Muscle layer of duodenum (tissue), 2 donors: ENCODE results near the gene PELI2.

ENCODE experiments used
- H3K27ac ChIP-seq: one replicate; pipeline ENCODE4 v1.7.0; 2013; ENCODE audit warnings: mild to moderate bottlenecking, low read length
- H3K27me3 ChIP-seq: one replicate; pipeline ENCODE4 v1.7.0; 2013; ENCODE audit warnings: low read depth, mild to moderate bottlenecking, control low read depth, low read length
- H3K36me3 ChIP-seq, 2 donors: one replicate each; pipeline ENCODE4 v1.7.0; 2013; ENCODE audit warnings: low read length in 2 of 2, control low read depth in 1 of 2, mild to moderate bottlenecking in 1 of 2; ENCODE audit not compliant: insufficient read depth in 2 of 2, control insufficient read depth in 1 of 2
- H3K4me1 ChIP-seq, 2 donors: one replicate each; pipeline ENCODE4 v1.7.0; 2013; ENCODE audit warnings: low read length in 2 of 2, mild to moderate bottlenecking in 2 of 2, control low read depth in 1 of 2, moderate library complexity in 1 of 2; ENCODE audit not compliant: insufficient read depth in 2 of 2, control insufficient read depth in 1 of 2
- H3K4me3 ChIP-seq, 2 donors: one replicate each; pipeline ENCODE4 v1.7.0; 2013; ENCODE audit warnings: low read length in 2 of 2, low read depth in 1 of 2, mild to moderate bottlenecking in 1 of 2
- H3K9me3 ChIP-seq, 2 donors: one replicate each; pipeline ENCODE4 v1.7.0; 2013; ENCODE audit warnings: low read length in 2 of 2, control low read depth in 1 of 2, mild to moderate bottlenecking in 1 of 2; ENCODE audit not compliant: control insufficient read depth in 1 of 2
- donor health status: healthy.

Gene PELI2

GRCh38 chr14:56175773-56176172, 57.6 kb downstream of the PELI2 start:
- no peaks in the 10 kb centered on the region for H3K9me3 ChIP-seq
- H3K36me3 ChIP-seq: no peaks in the 10 kb centered on the region
- H3K27me3 ChIP-seq: no peaks in the 10 kb centered on the region
- H3K27ac ChIP-seq: no peak overlapping the region
- no peak overlapping the region for H3K4me3 ChIP-seq
- H3K4me1 ChIP-seq: peaks cover 13 to 33% of the 10 kb centered on the region in 2 donors

GRCh38 chr14:56176530-56176929, 58.3 kb downstream of the PELI2 start:
- Histone ChIP-seq H3K9me3 (no peaks in the 10 kb centered on the region), H3K4me1 (peaks cover 13 to 29% of the 10 kb centered on the region in 2 donors), H3K27ac (no peak overlapping the region), H3K4me3 (no peak overlapping the region), H3K27me3 (no peaks in the 10 kb centered on the region), H3K36me3 (no peaks in the 10 kb centered on the region)

GRCh38 chr14:56177036-56177435, 58.8 kb downstream of the PELI2 start:
- Histone ChIP-seq H3K4me1 (peaks cover 11 to 25% of the 10 kb centered on the region in 2 donors), H3K9me3 (no peaks in the 10 kb centered on the region), H3K36me3 (no peaks in the 10 kb centered on the region), H3K27me3 (no peaks in the 10 kb centered on the region), H3K27ac (no peak overlapping the region), H3K4me3 (no peak overlapping the region)

GRCh38 chr14:56180754-56181542, 62.7 kb downstream of the PELI2 start:
- Histone ChIP-seq H3K27ac (no peak overlapping the region), H3K4me1 (peaks cover under 1 to 5% of the 10 kb centered on the region in 2 donors), H3K27me3 (no peaks in the 10 kb centered on the region), H3K4me3 (no peak overlapping the region), H3K9me3 (no peaks in the 10 kb centered on the region), H3K36me3 (no peaks in the 10 kb centered on the region)

- H3K9me3 ChIP-seq: no peaks in the 10 kb centered on the region
- H3K4me1 ChIP-seq: peaks cover 0 to 5% of the 10 kb centered on the region in 2 donors
- H3K36me3 ChIP-seq: no peaks in the 10 kb centered on the region
- H3K27ac ChIP-seq: no peak overlapping the region
- H3K27me3 ChIP-seq: no peaks in the 10 kb centered on the region
- H3K4me3 ChIP-seq: no peak overlapping the region
These were observed 63.5 kb downstream of the PELI2 start for GRCh38 chr14:56181681-56182085.

GRCh38 chr14:56182410-56182809, 64.2 kb downstream of the PELI2 start:
- no peaks in the 10 kb centered on the region for H3K27me3 ChIP-seq
- H3K4me3 ChIP-seq: no peak overlapping the region
- no peaks in the 10 kb centered on the region for H3K36me3 ChIP-seq
- H3K4me1 ChIP-seq: peaks cover 0 to 5% of the 10 kb centered on the region in 2 donors
- H3K9me3 ChIP-seq: no peaks in the 10 kb centered on the region
- H3K27ac ChIP-seq: no peak overlapping the region

- no peaks in the 10 kb centered on the region for H3K27me3 ChIP-seq
- H3K4me3 ChIP-seq: no peak overlapping the region
- no peak overlapping the region for H3K27ac ChIP-seq
- H3K9me3 ChIP-seq: no peaks in the 10 kb centered on the region
- H3K36me3 ChIP-seq: no peaks in the 10 kb centered on the region
- peaks cover 0 to 5% of the 10 kb centered on the region in 2 donors for H3K4me1 ChIP-seq
These were observed 65.5 kb downstream of the PELI2 start for GRCh38 chr14:56183631-56184157.

GRCh38 chr14:56185992-56186391, 67.8 kb downstream of the PELI2 start:
- H3K9me3 ChIP-seq: no peaks in the 10 kb centered on the region
- H3K27me3 ChIP-seq: no peaks in the 10 kb centered on the region

GRCh38 chr14:56187736-56188135, 69.5 kb downstream of the PELI2 start:
- H3K9me3 ChIP-seq: no peaks in the 10 kb centered on the region
- H3K27me3 ChIP-seq: no peaks in the 10 kb centered on the region
- no peak overlapping the region for H3K4me3 ChIP-seq
- no peaks in the 10 kb centered on the region for H3K36me3 ChIP-seq
- no peak overlapping the region for H3K27ac ChIP-seq
- H3K4me1 ChIP-seq: peaks cover 0 to 5% of the 10 kb centered on the region in 2 donors

More at GRCh38 chr14:56185992-56186391, 67.8 kb downstream of the PELI2 start:
- no peak overlapping the region for H3K27ac ChIP-seq
- H3K36me3 ChIP-seq: no peaks in the 10 kb centered on the region
- H3K4me1 ChIP-seq: peaks cover 0 to 5% of the 10 kb centered on the region in 2 donors
- H3K4me3 ChIP-seq: no peak overlapping the region

- H3K4me1 ChIP-seq: peaks cover 0 to 5% of the 10 kb centered on the region in 2 donors
- no peaks in the 10 kb centered on the region for H3K36me3 ChIP-seq
- no peaks in the 10 kb centered on the region for H3K9me3 ChIP-seq
- H3K27ac ChIP-seq: no peak overlapping the region
- no peaks in the 10 kb centered on the region for H3K27me3 ChIP-seq
- no peak overlapping the region for H3K4me3 ChIP-seq
These were observed 71.1 kb downstream of the PELI2 start for GRCh38 chr14:56189307-56189706.

GRCh38 chr14:56193347-56193746, 75.1 kb downstream of the PELI2 start:
- Histone ChIP-seq H3K27me3 (no peaks in the 10 kb centered on the region), H3K9me3 (no peaks in the 10 kb centered on the region), H3K4me1 (peaks cover 0 to 5% of the 10 kb centered on the region in 2 donors), H3K36me3 (no peaks in the 10 kb centered on the region), H3K4me3 (no peak overlapping the region), H3K27ac (no peak overlapping the region)
